HG03460 (cell line): ENCODE results near the gene SMARCA2.

Source experiments
- ATAC-seq: cut with Tn5 transposase; IDR thresholded peaks from one replicate; pipeline ENCODE4 v1.9.1; 2021; ENCODE audit not compliant: unreplicated experiment

The SMARCA2 gene

GRCh38 chr9:2015581-2016407 is 647 bp downstream of the SMARCA2 start:
- ATAC-seq = no peak

GRCh38 chr9:2016408-2017330 is 1.5 kb downstream of the SMARCA2 start:
- ATAC-seq = no peak

DNA sequence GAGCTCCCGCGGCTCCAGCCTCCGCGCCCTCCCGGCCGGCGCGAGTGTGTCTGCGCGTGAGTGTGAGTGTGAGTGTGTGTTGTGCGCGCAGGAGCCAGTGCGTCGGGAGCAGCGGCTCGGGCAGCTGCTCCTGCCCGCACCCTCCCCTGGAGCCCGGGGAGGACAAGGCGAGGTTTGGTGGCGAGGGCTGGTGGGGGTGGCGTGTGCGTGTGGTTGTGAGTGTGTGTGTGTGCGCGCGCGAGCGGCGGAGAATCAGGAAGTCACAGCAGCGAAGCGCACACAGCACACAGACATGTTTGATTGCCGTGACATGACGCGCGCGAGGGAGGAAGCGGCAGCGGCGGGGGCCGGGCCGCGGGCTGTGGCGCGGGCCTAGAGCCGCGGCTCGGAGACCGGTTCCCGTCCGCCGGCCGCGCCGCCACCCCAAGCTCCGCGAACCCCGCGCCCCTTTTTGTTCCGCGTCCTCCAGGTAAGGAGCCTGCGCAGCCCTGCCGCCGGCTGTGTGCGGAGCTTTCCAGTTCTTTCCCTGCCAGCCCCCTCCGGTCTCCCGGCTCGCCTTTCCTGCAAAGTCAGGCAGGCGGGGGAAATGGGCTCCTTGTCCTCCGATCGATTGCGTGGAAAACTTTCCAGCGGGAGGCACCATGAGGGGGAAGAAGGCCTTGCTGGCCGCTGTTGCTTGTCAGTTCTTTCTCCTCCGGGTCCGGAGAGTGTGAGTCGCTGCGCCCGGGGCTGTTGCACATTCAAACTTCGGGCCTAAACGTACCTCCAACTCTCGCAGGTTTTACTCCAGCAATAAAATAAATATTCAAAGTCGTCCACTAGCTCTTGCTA is 2.4 kb downstream of the SMARCA2 start:
- peak; percentile 26 for ATAC-seq

DNA sequence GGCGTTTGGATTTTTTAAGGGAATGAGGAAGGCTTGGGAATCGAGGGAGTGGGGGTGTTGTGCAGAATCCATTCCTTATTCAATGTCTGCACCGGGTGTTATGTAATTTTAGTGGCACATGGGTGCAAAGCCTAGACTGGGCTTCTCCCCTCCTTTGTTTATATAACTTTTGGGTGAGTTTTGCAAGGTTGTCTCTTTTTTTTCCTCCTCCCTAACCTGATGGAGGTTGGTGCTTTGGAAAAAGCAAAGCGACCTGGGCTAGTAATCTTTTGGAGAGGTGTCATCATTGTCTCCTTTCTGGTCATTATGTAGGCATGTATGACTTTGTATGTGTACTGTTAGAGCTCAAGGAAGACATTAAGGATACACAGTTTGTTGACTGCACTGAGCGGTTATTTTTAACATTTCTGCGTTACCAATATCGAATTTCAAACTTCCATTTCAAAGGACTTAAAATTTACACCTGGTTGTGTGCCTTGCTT is 3.1 kb downstream of the SMARCA2 start:
- no peak for ATAC-seq

- ATAC-seq = no peak
Measured at GRCh38 chr9:2018764-2019558, 3.8 kb downstream of the SMARCA2 start.

DNA sequence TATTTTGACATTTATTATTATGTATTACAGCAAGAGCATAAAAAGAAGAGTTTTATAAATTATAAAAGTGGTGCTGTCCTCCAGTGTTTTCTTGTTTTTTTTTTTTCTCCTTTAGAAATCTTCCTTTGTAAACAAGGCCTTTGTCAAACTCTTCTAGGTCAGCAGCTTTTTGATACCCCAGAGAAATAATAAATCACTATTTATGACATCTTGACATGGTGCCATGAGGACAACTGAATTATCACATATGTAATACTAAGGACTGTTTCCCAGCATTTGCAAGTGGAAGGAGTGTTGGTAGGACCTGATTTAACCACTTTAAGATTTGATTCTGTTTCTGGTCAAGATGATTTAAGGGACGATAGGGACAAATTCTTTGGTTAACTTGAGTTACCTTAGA is 4.6 kb downstream of the SMARCA2 start:
- ATAC-seq = no peak

DNA sequence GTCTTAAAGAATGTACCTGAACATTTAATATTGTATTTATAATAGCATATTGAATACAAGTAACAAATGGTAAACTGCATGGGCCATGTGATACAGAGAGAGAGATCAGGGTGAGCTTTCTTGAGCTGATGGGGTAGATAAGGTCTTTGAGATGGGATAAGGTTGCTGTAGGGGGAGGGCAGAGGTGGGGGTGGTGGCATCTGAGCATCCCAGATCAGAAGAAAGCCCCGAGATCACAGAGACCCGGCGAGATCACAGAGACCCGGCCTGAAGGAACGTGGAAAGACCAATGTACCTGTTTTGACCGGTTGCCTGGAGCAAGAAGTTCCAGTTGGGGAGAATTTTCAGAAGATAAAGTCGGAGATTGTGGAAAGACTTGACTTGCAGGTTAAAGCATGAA is 6.6 kb downstream of the SMARCA2 start:
- no peak for ATAC-seq

- ATAC-seq = no peak
Measured at GRCh38 chr9:2022560-2022959, 7.4 kb downstream of the SMARCA2 start.

- ATAC-seq = no peak
Measured at GRCh38 chr9:2023042-2023441, 7.9 kb downstream of the SMARCA2 start.

- peak; percentile 74 for ATAC-seq
Measured at GRCh38 chr9:2023532-2023931, 8.4 kb downstream of the SMARCA2 start.

GRCh38 chr9:2024888-2025782 is 10.0 kb downstream of the SMARCA2 start:
- no peak for ATAC-seq

DNA sequence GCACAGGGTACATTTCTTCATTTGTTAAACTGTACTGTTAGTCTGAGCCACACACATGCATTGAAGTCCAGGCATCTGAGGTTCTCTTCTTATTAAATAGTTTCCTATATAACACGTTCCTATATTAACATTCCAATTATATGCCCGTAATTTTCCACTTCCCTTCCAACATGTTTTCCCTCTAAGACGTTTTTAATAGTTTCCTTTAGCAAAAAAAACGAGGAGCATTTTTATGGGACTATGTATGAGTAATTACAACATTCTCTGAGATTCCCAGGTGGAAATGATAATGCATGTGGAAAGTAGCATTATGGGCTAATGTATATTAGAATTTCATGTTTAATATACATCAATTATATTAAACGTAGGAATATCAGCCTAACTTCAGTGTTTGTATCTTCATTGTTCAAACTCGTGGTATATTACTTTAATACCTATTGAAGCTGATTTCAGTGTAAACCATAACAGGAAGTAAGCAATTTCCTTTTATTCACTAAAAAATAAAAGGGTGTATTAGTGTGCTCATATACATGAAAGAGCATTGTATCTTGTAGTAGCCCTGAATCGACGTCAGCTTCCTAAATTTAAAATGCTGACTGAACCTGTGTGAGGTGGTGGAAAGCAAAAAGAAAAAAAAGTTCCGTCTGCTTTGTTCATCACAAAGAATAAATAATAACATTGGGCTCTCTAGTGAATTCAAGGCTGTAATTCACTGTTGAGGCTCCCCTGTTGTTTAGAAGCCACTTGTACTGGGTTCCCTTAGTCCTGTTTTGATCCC is 11.3 kb downstream of the SMARCA2 start:
- ATAC-seq = no peak

GRCh38 chr9:2027543-2028160 is 12.5 kb downstream of the SMARCA2 start:
- ATAC-seq = no peak

- no peak for ATAC-seq
Measured at GRCh38 chr9:2028888-2029287, 13.7 kb downstream of the SMARCA2 start.

DNA sequence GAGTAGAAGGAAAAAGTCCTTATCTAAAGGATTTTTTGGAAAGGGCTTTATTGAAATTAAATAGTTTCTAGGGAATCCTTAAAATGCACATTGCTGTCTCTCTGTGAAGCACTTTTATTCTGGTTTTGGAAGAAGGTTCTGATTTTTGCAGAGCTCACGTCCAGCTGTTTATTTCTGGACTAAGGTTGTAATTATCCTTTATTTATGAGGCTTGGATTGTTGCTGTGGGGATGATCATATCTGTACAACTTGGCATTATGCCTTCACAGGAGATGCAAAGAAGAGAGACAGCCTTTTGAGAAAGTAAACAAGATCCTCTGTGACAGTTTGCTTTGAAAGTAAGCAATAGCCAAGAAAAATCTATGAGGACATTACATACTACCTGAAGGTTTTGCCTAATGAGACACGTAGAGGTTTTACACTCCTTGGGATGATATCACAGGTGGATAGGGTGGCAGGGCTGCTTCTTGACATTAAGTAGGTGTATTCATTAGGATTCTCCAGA is 14.6 kb downstream of the SMARCA2 start:
- ATAC-seq = no peak

GRCh38 chr9:2032234-2032633 is 17.1 kb downstream of the SMARCA2 start:
- ATAC-seq = no peak

GRCh38 chr9:2036844-2037243 is 21.7 kb downstream of the SMARCA2 start:
- ATAC-seq = no peak
